GM19240 (cell line): ENCODE data around the gene MUSK.
"Not testable (repeated sequence)": the region's sequence is repeated elsewhere in the genome, so short reads cannot be mapped to it uniquely, and the experiment has no call there.

Experiments used
- DNase-seq: peaks from one replicate; pipeline ENCODE4 v3.0.0; 2011; ENCODE audit warnings: low spot score; ENCODE audit not compliant: insufficient read length

The MUSK gene

DNA sequence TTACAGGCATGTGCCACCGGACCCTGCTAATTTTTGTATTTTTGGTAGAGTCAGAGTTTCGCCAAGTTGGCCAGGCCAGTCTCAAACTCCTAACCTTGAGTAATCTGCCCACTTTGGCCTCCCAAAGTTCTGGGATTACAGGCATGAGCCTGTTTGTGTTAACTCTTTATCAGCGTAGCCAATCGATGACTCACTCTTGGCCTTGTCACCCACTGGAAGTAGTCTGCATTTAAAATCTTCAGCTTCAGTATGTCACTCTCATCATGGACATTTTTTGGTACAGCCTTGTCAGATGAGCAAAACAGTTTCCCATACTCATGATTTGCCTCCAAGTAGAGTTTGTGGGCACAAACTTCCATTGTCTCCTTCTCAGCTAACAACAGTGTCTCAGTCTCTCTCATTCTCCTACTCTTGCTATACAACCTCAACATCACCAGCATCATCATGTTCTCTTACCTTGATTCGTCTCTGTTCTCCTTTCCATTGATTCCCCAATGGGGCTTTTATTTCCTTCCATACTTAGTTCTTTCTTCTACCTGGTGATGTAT lies 22.5 kb downstream of the MUSK start:
- no peak for DNase-seq

DNA sequence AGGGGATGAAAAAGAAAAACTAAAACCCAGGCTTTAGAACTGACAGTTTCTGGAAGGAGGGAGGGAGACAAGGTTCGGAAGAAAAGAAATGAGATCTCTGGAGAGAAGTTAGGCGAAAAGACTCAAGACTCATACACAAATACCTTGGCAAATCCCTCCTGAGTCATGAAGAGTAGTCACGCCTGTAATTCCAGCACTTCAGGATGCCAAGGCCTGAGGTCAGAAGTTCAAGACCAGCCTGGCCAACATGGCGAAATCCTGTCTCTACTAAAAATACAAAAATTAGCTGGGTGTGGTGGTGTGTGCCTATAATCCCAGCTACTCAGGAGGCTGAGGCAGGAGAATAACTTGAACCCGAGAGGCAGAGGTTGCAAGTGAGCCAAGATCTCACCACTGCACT lies 27.3 kb downstream of the MUSK start:
- not testable (repeated sequence) for DNase-seq

DNA sequence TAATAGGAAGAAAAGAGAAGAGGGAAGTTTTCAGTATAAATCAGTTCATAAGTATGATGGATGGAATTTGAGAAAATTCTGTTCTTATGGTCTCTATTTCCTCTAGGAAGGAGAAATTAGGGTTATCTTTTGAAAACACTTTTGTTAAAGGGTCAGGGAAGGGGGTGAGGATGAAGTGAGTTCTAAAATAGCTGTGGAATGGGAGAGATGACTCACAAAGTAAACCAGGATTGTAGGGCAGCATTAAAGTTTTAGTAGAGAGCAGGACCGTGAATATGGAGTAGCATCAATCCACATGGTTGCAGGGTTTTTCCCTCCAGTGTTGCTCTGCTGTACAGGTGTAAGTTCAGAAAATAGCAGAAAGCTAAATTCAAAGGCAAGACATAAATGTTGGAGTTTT lies 32.4 kb downstream of the MUSK start:
- DNase-seq, result no peak

DNA sequence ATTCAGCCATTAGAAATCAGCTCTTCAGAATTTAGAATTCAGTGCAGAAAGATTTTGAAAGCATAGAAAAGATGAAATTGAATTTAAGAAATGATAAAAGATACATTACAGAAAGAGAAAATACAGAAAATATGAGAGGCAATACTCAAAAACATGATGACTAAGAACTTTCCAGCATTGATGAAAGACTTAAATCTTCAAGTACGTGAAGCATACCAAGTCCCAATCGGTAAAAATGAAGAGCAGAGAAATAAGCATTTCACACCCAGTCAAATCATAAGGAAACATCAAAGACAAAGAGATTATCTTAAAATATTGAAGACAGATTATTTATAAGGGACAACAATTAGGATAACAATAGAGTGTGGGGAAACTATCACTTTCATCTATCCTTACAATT lies 35.1 kb downstream of the MUSK start:
- DNase-seq, result no peak

DNA sequence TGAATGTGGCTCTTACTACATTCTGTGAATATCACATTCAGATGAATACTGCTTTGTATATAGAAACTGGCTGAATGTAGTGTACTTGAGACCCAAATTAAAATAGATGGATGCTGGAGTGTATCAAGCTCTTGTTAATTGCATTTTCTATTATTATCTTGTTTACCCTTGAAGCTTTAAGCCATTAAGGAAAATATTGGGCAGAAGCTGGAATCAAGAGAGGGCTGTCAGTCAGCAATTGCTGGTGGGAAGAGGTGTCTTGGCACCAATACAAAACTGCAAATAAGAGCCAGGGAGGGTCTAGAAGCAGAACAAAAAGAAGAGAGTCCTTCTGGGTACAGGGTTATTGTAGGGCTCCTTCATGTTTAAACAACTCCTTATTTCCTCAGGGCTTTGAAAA lies 38.8 kb downstream of the MUSK start:
- DNase-seq, result no peak

DNA sequence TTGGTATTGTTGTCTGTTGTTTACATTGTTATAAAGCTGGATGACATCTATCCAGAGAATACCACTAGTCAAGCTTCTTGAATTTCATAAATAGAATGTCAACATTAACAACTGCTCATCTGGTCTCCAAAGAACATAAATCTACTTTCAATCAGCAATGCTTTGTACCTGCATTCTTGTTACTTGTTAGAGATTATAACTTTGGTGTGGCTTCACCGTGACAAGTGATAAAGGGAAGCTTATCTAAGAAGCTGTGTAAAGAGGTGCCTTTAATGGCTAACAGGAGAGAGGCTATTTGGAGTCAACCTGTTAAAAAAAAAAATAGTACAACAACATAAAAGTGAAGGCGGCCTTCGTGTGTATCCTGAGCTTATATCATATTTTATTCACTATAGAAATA lies 41.8 kb downstream of the MUSK start:
- no peak for DNase-seq

DNA sequence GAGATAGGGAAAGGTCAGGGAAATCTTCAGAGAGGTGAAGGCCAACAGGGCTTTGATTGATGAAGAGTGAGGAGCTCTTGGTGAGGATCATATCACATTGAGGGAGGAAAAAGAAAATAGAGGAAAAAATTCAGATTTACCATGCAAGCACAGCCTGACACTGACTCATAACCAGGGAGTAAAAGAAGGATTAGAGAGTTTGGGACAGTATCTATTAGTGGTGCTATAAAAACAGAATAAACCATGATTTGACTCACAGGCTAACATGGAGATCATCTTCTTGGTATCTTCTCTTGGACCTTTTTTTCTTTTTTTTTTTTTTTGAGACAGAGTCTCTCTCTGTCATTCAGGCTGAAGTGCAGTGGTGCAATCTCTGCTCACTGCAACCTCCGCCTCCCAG lies 44.4 kb downstream of the MUSK start:
- no peak for DNase-seq

DNA sequence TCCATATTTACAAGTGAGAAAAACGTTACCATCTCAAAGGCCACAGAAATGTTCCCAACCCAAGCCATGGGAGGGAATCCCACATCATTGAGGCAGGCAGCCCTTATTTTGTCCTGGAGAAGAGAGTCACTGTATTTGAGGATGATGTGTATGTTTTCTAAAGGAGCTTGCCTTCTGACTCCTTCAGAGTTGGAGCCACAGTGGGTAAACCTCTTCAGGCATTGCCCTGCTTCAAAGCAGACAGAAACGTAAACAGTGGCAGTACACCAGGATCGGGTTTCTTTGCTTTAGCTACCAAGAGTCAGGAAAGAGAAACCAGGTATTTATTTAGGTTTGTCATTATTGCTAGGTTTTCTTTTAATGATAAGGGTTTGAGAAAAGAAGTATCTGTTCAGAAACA lies 45.7 kb downstream of the MUSK start:
- DNase-seq, result no peak

DNA sequence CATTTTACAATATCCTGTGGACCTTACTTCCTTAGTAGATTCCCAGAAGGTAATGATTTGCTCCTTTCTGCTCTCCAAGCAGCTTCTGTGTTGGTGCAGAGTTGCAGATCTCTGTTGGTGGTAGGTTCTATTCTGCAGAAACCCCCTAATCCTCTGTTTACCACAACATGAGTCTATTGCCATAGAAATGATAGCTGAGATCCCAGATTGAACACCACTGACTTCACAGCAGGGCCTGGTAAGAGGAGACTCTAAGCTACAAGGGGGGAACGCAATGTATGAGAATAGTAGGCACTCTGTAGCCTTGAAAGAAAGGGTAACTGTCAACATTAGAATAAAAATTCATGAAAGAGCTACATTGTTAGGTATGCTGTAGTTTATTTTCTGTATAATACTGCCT lies 59.5 kb downstream of the MUSK start:
- DNase-seq, result no peak

DNA sequence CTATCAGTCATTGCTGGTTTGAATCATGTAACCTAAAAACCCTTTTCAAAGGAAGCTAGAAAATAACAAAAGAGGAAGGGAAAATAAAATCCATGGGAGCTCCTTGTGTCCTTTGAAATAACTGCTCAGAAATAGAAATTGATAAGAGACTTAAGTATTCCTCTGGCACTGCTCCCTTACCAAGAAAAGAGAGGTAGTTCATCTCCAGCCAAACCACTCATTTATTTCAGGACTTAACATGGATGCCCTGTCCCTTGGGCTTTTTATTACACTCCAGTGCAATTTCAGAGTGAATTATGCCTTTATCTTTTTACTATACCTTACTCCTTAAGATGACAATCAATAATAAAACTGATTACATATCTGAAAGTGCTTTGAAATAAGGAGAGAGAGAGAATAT lies 61.0 kb downstream of the MUSK start:
- DNase-seq, result no peak

DNA sequence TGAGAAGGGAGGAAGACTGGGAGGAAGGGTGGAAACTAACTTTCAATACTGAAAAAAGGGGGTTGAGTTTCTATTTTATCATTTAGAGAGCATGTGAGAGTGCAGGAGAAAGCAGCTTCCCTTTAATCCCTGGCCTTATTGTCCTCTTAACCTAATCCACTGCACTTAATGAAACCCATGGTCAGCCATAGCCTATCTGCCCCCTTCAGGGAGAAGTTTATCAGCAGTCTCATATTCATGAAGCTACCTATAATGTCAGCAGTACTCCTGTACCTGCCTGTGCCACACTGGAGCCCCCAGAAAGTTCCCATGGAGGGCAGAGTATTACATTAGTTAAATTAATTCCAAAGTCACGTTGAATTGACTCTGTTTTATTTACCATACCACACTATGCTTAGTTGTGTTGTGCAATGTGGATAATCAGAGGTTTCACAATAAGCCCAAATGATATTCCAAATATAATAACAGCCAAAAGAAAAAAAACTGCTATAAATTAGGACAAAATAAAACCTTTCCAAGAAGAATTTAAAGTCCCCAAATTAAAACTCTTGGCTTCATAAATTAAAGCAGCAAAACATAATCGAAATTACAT lies 62.9 kb downstream of the MUSK start:
- DNase-seq, result no peak

DNA sequence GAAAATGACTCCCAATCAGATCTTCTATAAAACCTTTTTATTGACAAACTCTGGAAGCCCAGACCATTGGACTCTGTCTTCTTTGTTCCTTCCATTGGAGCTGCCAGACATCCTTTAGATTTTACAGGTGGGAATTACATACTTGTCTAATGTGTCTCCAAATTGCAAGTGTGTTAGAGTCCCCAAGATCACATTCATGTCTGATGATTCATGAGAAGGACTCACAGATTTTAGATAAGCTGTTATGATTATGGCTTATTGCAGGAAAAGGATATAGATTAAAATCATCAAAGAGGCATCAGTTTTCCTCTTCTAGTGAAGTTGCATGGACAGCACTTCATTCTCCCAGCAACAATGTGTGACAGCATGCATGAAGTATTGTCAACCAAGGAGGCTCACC lies 70.4 kb downstream of the MUSK start:
- DNase-seq, result no peak

DNA sequence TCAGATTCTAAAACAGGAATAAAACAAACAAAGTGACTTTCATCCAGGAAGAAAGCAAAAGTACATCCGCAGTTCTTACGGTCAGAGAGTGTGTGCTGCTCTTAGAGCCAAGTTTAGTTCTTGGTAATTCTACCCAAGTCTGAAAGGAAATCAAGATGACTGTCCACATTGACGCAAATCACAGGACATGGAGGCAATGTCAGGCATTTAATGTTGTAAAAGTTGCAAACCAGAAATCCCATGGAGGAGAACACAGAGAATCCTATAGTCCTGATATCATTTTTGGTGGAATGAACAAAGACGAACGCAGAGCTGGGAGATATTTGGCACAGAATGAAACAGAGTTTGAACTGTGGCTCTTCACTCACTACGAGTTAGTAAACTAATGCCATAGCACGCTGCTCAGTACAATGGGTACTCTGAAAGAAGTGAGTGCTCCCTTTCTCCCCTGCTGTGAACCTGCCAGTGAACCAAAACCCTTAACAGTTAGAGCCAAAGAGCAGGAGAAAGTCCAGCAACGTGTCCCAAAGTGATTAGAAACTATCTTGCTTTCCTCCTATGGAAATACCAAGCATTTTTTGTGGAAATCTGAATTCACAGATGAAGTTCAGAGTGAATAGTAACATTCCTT lies 74.3 kb downstream of the MUSK start:
- no peak for DNase-seq

DNA sequence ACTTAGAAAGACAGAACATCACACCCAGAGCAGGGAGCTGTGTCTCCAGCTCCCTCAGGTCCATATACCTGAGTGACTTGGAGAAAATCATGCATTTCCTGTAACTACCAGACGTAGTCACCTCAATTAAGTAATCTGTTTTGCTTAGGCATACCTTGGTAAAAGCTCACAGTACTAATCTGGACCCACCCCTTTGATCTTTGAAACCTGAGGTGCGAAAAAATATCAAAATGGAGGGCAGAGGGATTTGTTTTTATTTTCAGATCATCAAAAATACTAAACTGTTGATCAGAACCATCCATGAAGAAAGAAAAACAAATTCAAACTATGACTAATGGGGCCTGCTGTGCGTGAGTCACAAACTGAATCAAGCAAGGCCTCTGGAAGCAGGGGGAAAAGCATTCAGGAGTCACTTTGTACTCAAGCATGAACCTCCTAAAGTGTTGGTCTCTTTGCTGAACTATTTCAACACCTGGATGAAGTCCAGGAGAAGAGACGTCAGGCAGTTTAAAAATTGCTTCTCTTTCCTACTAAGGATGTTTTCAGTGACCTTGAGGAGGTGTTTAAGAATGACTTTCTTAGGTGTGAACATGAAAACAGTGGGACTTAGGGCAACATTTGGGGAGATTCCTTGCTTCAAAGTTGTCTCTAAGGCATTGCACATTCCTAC lies 76.3 kb downstream of the MUSK start:
- DNase-seq, result no peak

DNA sequence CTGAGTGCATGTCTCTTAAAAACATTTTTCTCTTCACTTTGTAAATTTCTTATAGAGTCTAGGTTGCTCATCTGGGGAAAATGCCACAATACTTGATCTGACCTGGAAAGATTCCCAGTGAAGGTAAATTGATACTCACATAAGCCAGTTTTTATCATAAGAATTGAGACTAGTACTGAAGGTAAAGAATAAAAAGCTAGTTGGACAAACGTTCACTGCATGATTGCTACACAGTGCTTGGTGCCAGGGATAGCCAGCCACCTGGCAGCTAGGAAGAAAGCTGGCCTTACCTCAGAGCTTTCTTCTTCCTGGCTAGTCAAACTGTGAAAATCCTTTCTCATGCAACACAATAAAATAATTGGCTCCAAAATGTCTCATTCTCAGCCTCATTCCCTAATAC lies 77.1 kb downstream of the MUSK start:
- no peak for DNase-seq

DNA sequence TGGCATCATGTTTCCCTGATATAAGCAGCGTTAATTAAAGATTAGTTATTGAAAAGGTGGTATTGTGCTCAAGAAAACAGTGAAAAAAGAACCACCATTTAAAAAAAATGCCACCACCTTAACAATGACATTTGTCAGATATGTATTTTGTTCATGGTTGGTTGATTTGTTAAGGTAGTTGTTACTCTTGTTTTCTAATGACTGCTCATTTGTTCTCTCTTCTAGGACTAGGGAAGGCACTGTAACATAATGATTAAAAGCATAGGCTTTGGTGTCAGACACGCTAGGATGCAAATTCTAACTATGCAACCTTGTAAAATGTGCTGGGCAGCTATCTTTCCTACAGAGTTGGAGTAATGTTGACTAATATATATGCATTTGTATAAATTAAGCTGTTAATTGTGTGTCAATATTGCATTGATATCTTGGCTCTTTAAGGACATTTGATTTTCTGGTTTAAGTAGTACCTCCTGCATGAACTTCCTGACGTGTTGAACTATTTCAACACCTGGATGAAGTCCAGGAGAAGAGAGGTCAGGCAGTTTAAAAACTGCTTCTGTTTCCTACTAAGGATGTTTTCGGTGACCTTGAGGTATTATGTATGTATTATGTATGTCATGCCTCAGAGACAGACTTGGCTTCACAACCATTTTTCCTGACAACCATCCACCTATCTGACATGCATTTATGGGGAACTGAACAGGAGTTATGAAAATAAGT lies 77.8 kb downstream of the MUSK start:
- DNase-seq, result no peak

DNA sequence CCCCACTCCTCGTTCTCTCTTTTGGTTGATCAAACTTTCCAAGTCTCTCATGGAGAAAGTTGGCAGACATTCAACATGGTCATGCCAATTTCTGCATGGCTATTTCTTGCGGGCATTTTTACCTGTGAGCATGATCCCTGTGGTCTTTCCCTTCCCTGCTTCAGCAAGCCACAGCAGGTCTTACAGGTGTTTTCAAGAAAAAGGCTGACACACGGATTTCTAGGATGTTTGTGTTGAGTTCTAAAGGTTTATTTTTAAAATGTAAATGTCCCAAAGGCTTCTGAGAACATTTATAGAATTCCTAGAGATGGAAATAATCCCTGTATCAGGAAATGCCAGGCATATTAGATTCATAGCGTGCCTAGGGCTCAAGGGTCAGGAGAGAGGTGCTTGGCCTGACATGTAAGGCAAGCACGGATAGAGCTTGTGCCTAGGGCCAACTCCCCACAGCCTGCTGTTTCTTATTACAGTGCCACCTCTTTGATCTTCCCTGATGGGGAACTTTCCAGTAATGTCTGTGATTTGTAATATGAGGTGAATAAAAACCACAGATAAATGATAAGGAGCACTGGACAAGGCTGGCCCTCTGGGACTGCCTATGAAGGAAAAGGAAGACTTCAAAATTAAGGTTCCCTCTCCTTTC lies 79.8 kb downstream of the MUSK start:
- DNase-seq, result no peak

DNA sequence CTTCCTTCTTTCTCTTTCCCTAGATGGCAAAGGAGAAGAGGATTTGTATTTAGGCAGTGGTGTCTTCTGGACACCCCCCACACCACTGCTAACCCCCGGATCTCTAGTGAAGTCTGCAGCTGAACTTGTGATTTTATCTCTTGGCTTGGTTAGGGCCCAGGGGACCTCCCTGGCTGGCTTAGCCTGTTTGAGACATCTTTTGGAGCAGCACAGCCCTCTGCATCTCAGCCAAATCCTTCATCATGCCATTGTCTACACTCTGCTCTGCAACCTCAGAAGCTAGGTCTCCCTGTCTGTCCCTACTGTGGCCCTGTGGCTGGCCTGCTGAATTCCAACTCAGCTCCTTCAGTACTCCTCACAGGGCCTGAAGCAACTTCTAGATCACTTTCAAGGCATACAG lies 81.7 kb downstream of the MUSK start:
- no peak for DNase-seq

DNA sequence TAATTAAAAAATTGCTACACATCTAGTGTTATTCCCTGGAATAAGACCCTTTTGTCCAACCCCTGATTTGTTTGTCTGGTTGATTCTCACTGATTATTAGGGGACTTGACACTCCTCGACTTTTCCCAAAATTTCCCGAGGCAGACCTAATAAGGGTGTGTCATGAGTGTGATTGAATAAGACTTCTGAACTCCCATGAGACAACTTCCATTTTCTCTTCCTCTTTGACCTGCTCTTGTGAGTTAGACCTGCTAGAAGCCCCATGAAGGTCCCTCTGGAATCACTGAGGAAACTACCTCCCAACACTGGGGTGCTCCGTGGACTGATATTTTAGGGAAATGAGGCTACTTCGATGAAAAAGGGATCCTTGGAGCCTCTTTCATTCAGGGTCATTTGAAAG lies 83.4 kb downstream of the MUSK start:
- DNase-seq, result no peak

DNA sequence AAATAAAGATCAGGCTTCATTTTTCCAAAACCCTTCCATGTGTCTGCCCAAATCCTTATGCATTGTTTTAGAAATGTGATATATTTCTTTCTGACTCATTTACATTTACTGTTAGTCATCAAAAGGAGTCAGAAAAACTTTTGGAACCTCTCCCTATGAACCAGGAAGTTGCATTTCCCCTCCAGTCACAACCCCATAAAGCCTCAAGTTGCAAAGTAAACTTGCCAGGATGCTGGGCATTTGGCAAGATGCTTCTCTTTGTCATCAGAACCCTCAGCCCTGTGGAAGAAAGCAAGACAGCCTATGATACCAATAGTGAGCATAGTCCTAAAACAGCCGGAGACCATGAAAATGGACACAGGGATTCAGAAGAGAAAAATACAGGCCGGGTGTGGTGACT lies 84.2 kb downstream of the MUSK start:
- no peak for DNase-seq

DNA sequence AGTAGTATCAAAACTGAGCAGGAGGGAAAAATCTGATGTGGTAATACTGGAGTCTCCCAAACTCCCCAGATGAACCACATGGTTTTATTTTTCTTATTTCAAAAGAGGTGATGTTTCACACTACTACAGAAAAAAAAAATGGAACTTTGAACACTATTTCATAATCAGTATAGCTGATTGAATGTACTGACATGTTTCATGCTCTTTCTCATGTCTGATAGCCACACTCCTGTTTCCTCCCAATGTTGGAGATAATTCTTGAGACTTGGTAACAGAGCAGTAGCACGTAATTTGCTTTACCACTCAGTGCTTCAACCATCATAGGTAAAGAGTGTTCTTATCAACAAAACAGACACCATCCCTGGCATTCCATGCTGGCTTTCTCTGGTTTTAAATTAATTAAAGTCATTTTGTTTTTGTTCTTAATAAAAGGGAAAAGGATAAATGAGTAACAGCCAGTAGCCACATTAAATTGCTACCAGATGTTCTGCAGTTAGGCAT lies 85.2 kb downstream of the MUSK start:
- no peak for DNase-seq

DNA sequence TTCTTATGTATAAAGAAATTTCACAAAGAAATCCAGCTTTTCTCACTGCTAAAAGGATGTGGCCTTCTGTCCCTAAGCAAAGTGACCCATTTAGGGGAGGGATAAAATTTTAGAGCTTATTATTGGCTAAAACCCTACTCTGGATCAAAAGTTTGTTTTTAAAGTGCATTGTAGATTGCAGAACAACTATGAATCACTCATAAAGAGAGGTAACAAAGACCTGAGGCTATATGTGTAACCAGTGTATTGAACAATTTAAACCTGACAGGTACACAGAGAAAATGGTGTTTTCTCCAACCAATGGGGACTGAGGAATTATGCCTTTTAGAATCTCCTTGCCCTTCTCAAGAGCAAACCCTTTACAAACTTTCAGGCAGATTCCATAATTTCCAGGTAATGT lies 86.6 kb downstream of the MUSK start:
- DNase-seq, result no peak
